ENCODE measurements around the gene AK9. TPM values are rescaled to one million over a fixed set of nuclear protein-coding genes. Genes with fewer than 3 reads are reported as not detected.
A peak's percentile ranks its signal among the peaks of the same experiment; 100 is the strongest.

The AK9 gene
- total RNA-seq, 1 donor from 2014 or later, result 5.4 TPM

- TF ChIP-seq, protein P1, sequence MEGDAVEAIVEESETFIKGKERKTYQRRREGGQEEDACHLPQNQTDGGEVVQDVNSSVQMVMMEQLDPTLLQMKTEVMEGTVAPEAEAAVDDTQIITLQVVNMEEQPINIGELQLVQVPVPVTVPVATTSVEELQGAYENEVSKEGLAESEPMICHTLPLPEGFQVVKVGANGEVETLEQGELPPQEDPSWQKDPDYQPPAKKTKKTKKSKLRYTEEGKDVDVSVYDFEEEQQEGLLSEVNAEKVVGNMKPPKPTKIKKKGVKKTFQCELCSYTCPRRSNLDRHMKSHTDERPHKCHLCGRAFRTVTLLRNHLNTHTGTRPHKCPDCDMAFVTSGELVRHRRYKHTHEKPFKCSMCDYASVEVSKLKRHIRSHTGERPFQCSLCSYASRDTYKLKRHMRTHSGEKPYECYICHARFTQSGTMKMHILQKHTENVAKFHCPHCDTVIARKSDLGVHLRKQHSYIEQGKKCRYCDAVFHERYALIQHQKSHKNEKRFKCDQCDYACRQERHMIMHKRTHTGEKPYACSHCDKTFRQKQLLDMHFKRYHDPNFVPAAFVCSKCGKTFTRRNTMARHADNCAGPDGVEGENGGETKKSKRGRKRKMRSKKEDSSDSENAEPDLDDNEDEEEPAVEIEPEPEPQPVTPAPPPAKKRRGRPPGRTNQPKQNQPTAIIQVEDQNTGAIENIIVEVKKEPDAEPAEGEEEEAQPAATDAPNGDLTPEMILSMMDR (IDR thresholded peaks at IDR 0.05; ENCODE audit: insufficient read depth, low read length, poor library complexity, severe bottlenecking), result no peak
- no peak for DNase-seq (ENCODE audit: low read depth)
- Histone ChIP-seq H3K27me3 (ENCODE audit: control insufficient read depth, insufficient read depth, low read length) (no peaks in the 10 kb centered on the region), H3K36me3 (ENCODE audit: control insufficient read depth, insufficient read depth, low read length) (no peaks in the 10 kb centered on the region), H3K4me3 (ENCODE audit: low read depth, low read length) (no peak overlapping the region)
Measured at GRCh38 chr6:109611502-109611901, 79.5 kb downstream of the AK9 start.

GRCh38 chr6:109610590-109610989, 80.4 kb downstream of the AK9 start:
- no peak for DNase-seq (ENCODE audit: low read depth)
- H3K36me3 ChIP-seq (ENCODE audit: control insufficient read depth, insufficient read depth, low read length), result no peaks in the 10 kb centered on the region
- no peak overlapping the region for H3K4me3 ChIP-seq (ENCODE audit: low read depth, low read length)
- H3K27me3 ChIP-seq (ENCODE audit: control insufficient read depth, insufficient read depth, low read length), result no peaks in the 10 kb centered on the region
- TF ChIP-seq, protein P1 (IDR thresholded peaks at IDR 0.05; ENCODE audit: insufficient read depth, low read length, poor library complexity, severe bottlenecking), result no peak

- no peaks in the 10 kb centered on the region for H3K27me3 ChIP-seq (ENCODE audit: control insufficient read depth, insufficient read depth, low read length)
- TF ChIP-seq, protein P1 (IDR thresholded peaks at IDR 0.05; ENCODE audit: insufficient read depth, low read length, poor library complexity, severe bottlenecking), result no peak
- no peak for DNase-seq (ENCODE audit: low read depth)
- H3K36me3 ChIP-seq (ENCODE audit: control insufficient read depth, insufficient read depth, low read length), result no peaks in the 10 kb centered on the region
- no peak overlapping the region for H3K4me3 ChIP-seq (ENCODE audit: low read depth, low read length)
Measured at GRCh38 chr6:109609737-109610136, 81.3 kb downstream of the AK9 start.

GRCh38 chr6:109606359-109606758, 84.6 kb downstream of the AK9 start:
- TF ChIP-seq, protein P1 (IDR thresholded peaks at IDR 0.05; ENCODE audit: insufficient read depth, low read length, poor library complexity, severe bottlenecking), result no peak
- no peak for DNase-seq (ENCODE audit: low read depth)
- Histone ChIP-seq H3K4me3 (ENCODE audit: low read depth, low read length) (no peak overlapping the region), H3K36me3 (ENCODE audit: control insufficient read depth, insufficient read depth, low read length) (no peaks in the 10 kb centered on the region), H3K27me3 (ENCODE audit: control insufficient read depth, insufficient read depth, low read length) (no peaks in the 10 kb centered on the region)

DNA sequence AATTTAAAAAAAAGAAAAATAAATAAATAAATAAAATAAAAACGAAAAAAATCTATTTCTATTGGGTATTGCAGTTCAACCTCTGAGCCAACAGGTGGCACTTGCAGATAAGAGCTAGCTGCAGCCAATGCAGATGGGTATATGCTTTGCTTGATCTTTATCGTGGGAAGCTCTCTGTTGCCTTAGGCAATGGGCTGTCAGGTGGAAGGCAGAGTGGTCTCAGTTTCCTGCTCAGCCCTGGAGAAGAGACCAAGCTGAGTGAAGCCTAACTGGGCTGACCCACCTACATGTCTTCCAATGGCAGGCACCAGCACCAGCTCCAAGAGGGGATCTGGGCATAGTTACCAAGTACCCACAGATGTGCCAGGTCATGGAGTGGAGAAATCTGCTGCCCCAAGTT, 95.0 kb downstream of the AK9 start:
- Histone ChIP-seq H3K4me3 (ENCODE audit: low read depth, low read length) (no peak overlapping the region), H3K27me3 (ENCODE audit: control insufficient read depth, insufficient read depth, low read length) (no peaks in the 10 kb centered on the region), H3K36me3 (ENCODE audit: control insufficient read depth, insufficient read depth, low read length) (no peaks in the 10 kb centered on the region)
- no peak for DNase-seq (ENCODE audit: low read depth)
- TF ChIP-seq, protein P1 (IDR thresholded peaks at IDR 0.05; ENCODE audit: insufficient read depth, low read length, poor library complexity, severe bottlenecking), result peak; percentile 50

DNA sequence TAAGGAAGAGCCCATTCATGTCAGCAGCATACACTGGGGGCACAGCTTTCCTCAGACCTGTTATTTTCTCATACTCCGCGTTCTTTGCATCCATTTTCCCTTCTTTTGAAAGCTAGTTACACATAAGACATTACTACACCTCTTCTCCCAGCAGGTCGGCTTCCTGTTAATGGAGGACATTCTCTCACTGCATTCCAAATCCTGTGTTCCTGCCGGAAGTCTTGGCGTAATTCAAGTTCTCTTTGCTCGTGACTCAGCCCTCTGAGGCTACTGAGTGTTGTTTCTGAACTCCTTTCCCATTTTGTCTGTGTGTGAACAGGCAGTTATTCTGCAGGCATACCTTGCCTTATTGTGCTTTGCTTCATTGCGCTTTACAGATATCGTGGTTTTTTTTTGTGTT, 110.5 kb downstream of the AK9 start:
- no peak for DNase-seq (ENCODE audit: low read depth)
- Histone ChIP-seq H3K36me3 (ENCODE audit: control insufficient read depth, insufficient read depth, low read length) (no peaks in the 10 kb centered on the region), H3K27me3 (ENCODE audit: control insufficient read depth, insufficient read depth, low read length) (no peaks in the 10 kb centered on the region), H3K4me3 (ENCODE audit: low read depth, low read length) (no peak overlapping the region)
- TF ChIP-seq, protein P1 (IDR thresholded peaks at IDR 0.05; ENCODE audit: insufficient read depth, low read length, poor library complexity, severe bottlenecking), result no peak
